Keratinocyte (primary cell): ENCODE data around the gene RAE1.

Source experiments
- EZH2 ChIP-seq: IDR thresholded peaks from one replicate; pipeline ENCODE4 v1.6.1; 2012; ENCODE audit warnings: inconsistent platforms, mild to moderate bottlenecking, low read length, moderate library complexity
- TF ChIP-seq, protein P1 (sequence below), 3 experiments: IDR thresholded peaks in 1 of 3; conservative IDR thresholded peaks in 1 of 3; optimal IDR thresholded peaks in 1 of 3; 2 replicates in 2 of 3; 3 replicates in 1 of 3; pipeline versions ENCODE3 to v1.5.1; 2011; ENCODE audit warnings: low read length in 3 of 3, mild to moderate bottlenecking in 3 of 3, moderate library complexity in 2 of 3, control low read depth in 1 of 3, inconsistent platforms in 1 of 3; ENCODE audit not compliant: insufficient read depth in 2 of 3; ENCODE audit errors: extremely low read depth in 1 of 3

DNA sequence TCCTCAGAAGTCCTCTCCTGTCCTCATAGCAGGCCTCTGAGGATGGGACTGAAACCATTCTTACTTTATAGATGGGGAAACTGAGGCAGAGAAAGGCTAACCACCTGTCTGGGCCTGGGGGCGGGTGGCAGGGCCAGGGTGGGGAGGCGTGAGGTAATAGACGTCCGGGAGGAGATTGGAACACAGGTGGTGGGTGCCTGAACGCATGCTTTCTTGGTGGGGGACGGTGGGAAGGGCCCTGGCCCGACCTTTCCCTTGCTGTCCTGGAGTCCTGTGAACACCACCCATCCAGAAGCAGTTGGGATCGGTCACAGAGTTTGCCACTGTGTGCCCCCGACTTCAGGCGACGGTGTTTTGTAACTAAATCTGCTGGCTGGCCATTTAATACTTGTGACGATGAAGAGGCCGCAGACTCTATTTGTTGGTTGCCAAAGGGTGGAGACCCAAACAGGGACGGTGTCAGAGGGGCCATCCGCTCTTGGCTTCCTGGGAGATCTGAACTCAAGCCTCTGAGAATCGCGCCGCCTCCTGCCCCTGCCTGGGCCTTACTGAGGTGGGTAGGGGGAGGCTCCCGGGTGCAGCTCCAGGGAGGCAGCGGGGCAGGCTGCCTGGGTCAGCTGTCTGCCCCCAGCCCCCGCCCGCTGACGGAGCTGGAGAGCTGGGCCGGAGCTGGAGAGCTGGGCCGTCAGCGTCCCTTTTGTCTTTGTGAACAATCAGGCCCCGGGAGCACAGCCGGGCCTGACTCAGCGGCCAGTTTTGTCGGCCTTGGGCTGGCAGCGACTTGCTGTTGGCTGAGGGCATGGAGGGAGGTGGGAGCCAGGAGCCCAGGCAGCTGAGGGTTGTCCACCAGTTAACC lies 44.3 kb downstream of the RAE1 start:
- TF ChIP-seq, protein P1, sequence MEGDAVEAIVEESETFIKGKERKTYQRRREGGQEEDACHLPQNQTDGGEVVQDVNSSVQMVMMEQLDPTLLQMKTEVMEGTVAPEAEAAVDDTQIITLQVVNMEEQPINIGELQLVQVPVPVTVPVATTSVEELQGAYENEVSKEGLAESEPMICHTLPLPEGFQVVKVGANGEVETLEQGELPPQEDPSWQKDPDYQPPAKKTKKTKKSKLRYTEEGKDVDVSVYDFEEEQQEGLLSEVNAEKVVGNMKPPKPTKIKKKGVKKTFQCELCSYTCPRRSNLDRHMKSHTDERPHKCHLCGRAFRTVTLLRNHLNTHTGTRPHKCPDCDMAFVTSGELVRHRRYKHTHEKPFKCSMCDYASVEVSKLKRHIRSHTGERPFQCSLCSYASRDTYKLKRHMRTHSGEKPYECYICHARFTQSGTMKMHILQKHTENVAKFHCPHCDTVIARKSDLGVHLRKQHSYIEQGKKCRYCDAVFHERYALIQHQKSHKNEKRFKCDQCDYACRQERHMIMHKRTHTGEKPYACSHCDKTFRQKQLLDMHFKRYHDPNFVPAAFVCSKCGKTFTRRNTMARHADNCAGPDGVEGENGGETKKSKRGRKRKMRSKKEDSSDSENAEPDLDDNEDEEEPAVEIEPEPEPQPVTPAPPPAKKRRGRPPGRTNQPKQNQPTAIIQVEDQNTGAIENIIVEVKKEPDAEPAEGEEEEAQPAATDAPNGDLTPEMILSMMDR (optimal IDR thresholded peaks at IDR 0.05 in 1 of 3, IDR thresholded peaks at IDR 0.05 in 1 of 3, conservative IDR thresholded peaks at IDR 0.05 in 1 of 3; ENCODE audit: extremely low read depth in 1 of 3, insufficient read depth in 2 of 3, low read length in 3 of 3), result no peak
- TF ChIP-seq EZH2, result no peak
